Measurements from ENCODE around the gene CACNA1B. TPM values are rescaled to one million over a fixed set of nuclear protein-coding genes. Genes with fewer than 3 reads are reported as not detected.

Gene CACNA1B
- polyA plus RNA-seq, 1 donor from 2014 or later = not detected

DNA sequence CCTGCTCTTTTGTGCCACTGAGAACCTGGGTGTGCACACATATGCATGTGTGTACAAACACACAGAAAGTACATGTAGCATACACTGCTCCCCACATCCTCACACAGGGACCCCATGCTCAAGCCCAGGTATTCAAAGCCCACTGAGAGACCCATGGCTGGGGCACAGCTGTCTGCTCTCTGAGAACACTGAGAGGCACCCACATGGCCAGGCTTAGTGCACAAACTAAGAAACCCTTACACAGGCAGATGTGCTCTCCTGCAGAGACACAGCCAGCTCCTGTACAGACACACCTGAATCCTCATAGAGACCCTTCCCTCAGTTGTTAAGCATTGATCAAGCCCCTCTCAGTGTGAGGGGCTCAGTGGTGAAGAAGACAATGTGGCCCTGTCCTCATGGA is 92.5 kb downstream of the CACNA1B start:
- Mint-ChIP-seq H3K4me1 (no peaks in the 10 kb centered on the region), H3K9me3 (peaks cover 0 to 5% (median 0%) of the 10 kb centered on the region in 3 donors), H3K36me3 (no peaks in the 10 kb centered on the region), H3K27ac (no peak overlapping the region), H3K4me3 (no peak overlapping the region), H3K27me3 (peaks cover 11% of the 10 kb centered on the region)

DNA sequence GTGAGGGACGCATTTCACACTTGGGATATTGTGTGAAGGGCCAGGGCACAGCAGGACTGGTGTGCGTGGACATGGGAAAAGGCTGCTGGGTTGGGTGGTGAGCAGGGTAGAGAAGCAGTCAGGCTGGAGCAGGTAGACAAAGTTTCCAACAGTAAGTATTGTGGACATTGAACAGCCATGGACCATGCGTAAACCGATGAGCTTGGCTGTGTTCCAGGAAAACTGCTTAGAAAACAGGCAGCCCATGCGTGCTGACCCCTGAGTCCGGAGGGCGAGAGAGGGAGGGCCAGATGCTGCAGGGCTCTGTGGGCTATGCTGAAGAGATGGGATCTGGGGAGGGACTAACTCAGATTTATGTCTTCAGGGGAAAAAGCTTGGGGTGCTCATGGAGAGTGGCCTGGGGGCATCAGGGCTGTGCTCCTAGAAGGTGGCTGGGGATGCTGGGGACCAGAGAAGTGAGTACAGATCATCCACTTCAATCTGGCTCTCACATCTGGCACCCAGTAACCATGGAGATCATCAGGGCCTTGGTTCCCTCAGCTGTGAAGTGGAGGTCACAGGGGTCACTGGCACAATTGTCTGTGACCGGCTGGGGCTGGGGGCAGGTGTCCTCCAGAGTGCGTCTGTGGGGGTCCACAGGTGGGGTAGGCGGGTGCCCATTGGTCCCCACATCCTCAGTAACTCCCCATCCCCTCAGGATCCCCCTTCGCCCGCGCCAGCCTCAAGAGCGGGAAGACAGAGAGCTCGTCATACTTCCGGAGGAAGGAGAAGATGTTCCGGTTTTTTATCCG is 93.3 kb downstream of the CACNA1B start:
- Mint-ChIP-seq H3K36me3 (no peaks in the 10 kb centered on the region), H3K27me3 (peaks cover 11% of the 10 kb centered on the region), H3K9me3 (peaks cover 0 to 5% (median 0%) of the 10 kb centered on the region in 3 donors), H3K4me1 (no peaks in the 10 kb centered on the region), H3K27ac (no peak overlapping the region), H3K4me3 (no peak overlapping the region)

DNA sequence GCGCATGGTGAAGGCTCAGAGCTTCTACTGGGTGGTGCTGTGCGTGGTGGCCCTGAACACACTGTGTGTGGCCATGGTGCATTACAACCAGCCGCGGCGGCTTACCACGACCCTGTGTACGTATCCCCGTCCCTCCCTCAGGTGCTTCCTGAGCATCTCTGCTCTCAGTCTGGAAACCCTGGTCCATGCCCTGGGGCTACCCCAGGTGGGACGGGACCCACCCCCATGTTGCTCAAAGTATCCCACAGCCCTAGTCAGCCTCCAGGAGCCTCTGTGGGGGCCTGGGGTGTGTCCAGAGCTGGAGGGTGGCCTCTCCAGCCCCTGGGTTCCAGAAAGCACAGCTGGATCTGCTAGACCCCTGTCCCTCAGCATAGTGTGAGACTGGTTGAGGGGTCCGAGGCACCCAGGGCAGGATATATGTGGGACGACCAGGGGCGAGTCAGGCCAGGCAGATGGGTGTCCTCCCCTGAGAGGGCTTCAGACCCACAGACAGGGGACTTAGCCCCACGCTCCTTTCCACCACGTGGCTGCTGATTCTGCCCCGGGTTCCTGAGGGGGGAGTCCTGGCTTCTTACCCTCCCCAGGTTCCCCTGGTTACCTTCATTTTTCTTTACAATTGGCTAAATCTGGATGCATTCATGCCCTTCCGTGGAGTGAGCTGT is 94.0 kb downstream of the CACNA1B start:
- no peak overlapping the region for H3K27ac Mint-ChIP-seq
- H3K4me3 Mint-ChIP-seq = no peak overlapping the region
- peaks cover 0 to 5% (median 0%) of the 10 kb centered on the region in 3 donors for H3K9me3 Mint-ChIP-seq
- H3K36me3 Mint-ChIP-seq = no peaks in the 10 kb centered on the region
- no peaks in the 10 kb centered on the region for H3K4me1 Mint-ChIP-seq
- H3K27me3 Mint-ChIP-seq = peaks cover 11% of the 10 kb centered on the region

DNA sequence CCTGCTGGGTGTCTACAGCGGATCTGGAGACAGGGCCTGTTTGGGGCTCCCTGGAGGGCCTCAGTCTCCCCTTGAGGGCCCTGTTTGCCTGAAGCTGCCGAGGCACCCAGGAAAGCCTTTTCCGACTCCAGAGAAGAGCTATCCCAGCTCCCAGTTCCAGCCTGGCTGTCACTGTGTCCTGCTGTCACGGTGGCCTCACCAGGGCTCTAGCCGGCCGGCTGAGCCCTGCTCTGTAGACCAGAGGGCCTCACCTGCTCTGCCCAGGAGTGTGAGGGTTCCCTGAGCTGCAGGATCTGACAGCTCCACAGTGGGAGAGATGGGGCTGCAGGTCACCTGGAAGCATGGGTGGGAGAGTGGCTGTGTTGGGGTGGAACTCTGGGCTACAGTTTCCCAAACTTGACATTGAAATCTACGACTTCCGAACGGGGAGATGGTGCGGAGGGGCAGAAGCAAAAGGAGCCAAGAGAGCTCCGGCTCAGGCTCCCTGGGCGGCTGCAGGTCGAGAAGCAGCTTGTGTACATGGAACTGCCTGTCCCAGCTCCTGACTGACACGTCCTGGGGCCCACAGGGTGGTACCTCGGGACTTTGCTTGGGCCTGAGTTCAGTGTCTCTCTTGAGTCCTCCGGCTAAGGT is 94.9 kb downstream of the CACNA1B start:
- H3K4me1 Mint-ChIP-seq = no peaks in the 10 kb centered on the region
- peaks cover 9% of the 10 kb centered on the region for H3K27me3 Mint-ChIP-seq
- H3K36me3 Mint-ChIP-seq = no peaks in the 10 kb centered on the region
- peaks cover 0 to 2% (median 0%) of the 10 kb centered on the region in 3 donors for H3K9me3 Mint-ChIP-seq
- H3K27ac Mint-ChIP-seq = peak overlapping the region in 1 of 3 donors; percentile 5
- H3K4me3 Mint-ChIP-seq = no peak overlapping the region

- Mint-ChIP-seq H3K4me1 (no peaks in the 10 kb centered on the region), H3K27me3 (peaks cover 7% of the 10 kb centered on the region), H3K9me3 (peaks cover 0 to 2% (median 0%) of the 10 kb centered on the region in 3 donors), H3K36me3 (no peaks in the 10 kb centered on the region), H3K4me3 (no peak overlapping the region), H3K27ac (no peak overlapping the region)
Measured at GRCh38 chr9:137972988-137973470, 95.4 kb downstream of the CACNA1B start.

- Mint-ChIP-seq H3K27me3 (peaks cover 7% of the 10 kb centered on the region), H3K27ac (no peak overlapping the region), H3K4me1 (no peaks in the 10 kb centered on the region), H3K9me3 (peaks cover 0 to 2% (median 0%) of the 10 kb centered on the region in 3 donors), H3K4me3 (no peak overlapping the region), H3K36me3 (no peaks in the 10 kb centered on the region)
Measured at GRCh38 chr9:137973829-137974416, 96.3 kb downstream of the CACNA1B start.

- no peaks in the 10 kb centered on the region for H3K36me3 Mint-ChIP-seq
- H3K4me1 Mint-ChIP-seq = no peaks in the 10 kb centered on the region
- no peak overlapping the region for H3K27ac Mint-ChIP-seq
- peaks cover 7% of the 10 kb centered on the region for H3K27me3 Mint-ChIP-seq
- H3K9me3 Mint-ChIP-seq = peaks cover 0 to 2% (median 0%) of the 10 kb centered on the region in 3 donors
- no peak overlapping the region for H3K4me3 Mint-ChIP-seq
Measured at GRCh38 chr9:137974746-137975526, 97.4 kb downstream of the CACNA1B start.

DNA sequence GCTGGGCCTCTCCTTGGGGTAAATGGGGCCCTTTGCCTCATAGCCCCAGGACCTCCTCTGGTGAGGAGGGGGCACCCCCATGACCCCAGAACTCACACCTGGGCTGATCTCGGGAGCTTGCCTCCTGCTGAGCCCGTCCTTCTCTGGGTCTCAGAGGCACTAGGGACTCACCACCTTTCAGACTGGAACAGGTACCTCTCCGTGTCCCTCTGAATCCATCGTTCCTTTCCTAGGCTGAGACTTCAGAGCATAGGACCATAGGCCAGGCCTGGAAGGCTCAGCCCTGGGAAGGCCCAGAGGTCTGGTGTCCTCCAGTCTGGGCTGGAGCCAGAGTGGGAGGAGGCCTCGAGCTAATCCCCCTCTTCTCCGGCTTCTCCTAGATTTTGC is 97.9 kb downstream of the CACNA1B start:
- Mint-ChIP-seq H3K27ac (no peak overlapping the region), H3K4me1 (no peaks in the 10 kb centered on the region), H3K36me3 (no peaks in the 10 kb centered on the region), H3K27me3 (peaks cover 7% of the 10 kb centered on the region), H3K9me3 (peaks cover 0 to under 1% (median 0%) of the 10 kb centered on the region in 3 donors), H3K4me3 (no peak overlapping the region)

- Mint-ChIP-seq H3K27ac (no peak overlapping the region), H3K4me1 (no peaks in the 10 kb centered on the region), H3K36me3 (no peaks in the 10 kb centered on the region), H3K27me3 (peaks cover 6% of the 10 kb centered on the region), H3K9me3 (no peaks in the 10 kb centered on the region), H3K4me3 (no peak overlapping the region)
Measured at GRCh38 chr9:137975936-137976565, 98.5 kb downstream of the CACNA1B start.

GRCh38 chr9:137977571-137978261 is 100.1 kb downstream of the CACNA1B start:
- Mint-ChIP-seq H3K9me3 (no peaks in the 10 kb centered on the region), H3K4me3 (no peak overlapping the region), H3K27ac (no peak overlapping the region), H3K4me1 (no peaks in the 10 kb centered on the region), H3K36me3 (no peaks in the 10 kb centered on the region), H3K27me3 (peaks cover 2% of the 10 kb centered on the region)

DNA sequence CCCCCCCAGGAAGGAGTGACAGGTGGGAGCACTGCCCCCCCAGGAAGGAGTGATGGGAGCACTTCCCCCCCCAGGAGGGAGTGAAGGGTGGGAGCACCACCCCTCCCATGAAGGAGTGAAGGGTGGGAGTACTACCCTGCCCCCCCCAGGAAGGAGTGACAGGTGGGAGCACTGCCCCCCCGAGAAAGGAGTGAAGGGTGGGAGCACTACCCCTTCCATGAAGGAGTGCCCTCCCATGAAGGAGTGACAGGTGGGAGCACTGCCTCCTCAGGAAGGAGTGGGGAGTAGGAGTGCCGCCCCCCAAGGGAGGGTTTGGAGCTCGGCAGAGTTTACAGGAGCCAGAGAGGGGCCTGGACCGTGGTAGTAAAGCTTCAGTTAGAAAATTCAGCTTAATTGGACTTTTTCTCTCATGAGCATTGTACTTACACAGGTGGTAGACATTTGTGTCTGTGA is 100.7 kb downstream of the CACNA1B start:
- no peak overlapping the region for H3K27ac Mint-ChIP-seq
- H3K4me1 Mint-ChIP-seq = no peaks in the 10 kb centered on the region
- peaks cover 2% of the 10 kb centered on the region for H3K27me3 Mint-ChIP-seq
- H3K36me3 Mint-ChIP-seq = no peaks in the 10 kb centered on the region
- no peak overlapping the region for H3K4me3 Mint-ChIP-seq
- no peaks in the 10 kb centered on the region for H3K9me3 Mint-ChIP-seq

DNA sequence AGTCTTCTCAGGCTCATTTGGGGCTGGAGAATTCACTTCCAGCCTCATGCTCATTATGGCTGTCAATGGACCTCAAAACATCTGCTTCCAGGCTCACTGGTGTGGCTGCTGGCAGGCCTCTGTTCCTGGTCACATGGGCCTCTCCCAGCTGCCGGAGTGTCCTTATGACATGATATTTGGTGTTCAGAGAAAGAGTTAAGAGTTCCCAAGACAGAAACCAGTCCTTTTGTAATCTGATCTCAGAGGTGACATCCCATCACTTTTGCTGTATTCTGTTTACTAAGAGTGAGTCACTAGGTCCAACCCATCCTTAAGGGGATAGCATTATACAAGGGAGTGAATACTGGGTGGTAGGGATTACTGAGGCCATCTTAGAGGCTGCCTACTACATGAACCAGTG is 104.6 kb downstream of the CACNA1B start:
- Mint-ChIP-seq H3K4me3 (no peak overlapping the region), H3K9me3 (no peaks in the 10 kb centered on the region), H3K4me1 (no peaks in the 10 kb centered on the region), H3K27ac (no peak overlapping the region), H3K36me3 (no peaks in the 10 kb centered on the region), H3K27me3 (peaks cover 7% of the 10 kb centered on the region)

DNA sequence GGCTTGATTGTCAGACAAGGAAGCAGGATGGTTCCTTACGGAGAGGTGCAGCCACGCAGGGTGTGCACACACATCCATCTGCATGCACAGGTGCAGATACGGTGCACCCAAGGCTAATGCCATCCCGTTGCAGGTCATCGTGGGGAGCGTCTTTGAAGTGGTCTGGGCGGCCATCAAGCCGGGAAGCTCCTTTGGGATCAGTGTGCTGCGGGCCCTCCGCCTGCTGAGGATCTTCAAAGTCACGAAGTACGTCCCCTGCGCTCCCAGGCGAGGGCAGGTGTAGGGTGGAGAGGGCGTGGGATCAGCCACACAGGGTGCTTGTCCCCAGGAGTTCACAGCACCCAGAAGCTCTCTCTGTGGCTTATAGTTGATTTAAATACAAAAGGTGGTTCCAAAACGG is 106.4 kb downstream of the CACNA1B start:
- Mint-ChIP-seq H3K36me3 (no peaks in the 10 kb centered on the region), H3K27me3 (peaks cover 13% of the 10 kb centered on the region), H3K4me3 (no peak overlapping the region), H3K4me1 (no peaks in the 10 kb centered on the region), H3K9me3 (no peaks in the 10 kb centered on the region), H3K27ac (no peak overlapping the region)
